DMS114 treated with DMSO at 0.1 percent for 48 hours (cell line): ENCODE data around the gene SPATC1L.

Source experiments
- DNase-seq: peaks from one replicate; lab custom pipeline; 2025; ENCODE audit not compliant: unreplicated experiment; lab: John Stamatoyannopoulos, UW

Gene SPATC1L

DNA sequence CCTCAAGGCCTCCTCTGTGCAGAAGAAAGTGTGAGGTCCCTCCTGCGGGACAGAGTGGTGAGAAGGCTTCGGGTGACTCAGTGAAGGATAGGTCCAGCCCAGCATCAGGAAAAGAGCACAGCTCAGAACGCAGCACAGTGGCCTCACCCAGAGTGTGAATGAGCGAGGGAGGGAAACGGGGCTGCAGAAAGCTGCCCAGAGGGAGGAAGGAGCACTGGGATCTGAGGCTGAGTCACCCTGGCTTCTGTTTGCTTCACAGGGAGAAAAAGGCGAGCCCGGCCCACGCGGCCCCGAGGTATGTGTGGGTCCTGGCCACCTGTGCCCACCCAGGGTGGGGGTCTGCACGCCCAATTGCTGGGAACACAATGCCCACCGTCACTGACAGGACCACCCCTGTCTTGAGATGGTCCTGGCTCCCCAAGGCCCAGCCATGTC is 62.0 kb downstream of the SPATC1L start:
- no peak for DNase-seq

- no peak for DNase-seq
Measured at GRCh38 chr21:46121286-46122221, 62.7 kb downstream of the SPATC1L start.

DNA sequence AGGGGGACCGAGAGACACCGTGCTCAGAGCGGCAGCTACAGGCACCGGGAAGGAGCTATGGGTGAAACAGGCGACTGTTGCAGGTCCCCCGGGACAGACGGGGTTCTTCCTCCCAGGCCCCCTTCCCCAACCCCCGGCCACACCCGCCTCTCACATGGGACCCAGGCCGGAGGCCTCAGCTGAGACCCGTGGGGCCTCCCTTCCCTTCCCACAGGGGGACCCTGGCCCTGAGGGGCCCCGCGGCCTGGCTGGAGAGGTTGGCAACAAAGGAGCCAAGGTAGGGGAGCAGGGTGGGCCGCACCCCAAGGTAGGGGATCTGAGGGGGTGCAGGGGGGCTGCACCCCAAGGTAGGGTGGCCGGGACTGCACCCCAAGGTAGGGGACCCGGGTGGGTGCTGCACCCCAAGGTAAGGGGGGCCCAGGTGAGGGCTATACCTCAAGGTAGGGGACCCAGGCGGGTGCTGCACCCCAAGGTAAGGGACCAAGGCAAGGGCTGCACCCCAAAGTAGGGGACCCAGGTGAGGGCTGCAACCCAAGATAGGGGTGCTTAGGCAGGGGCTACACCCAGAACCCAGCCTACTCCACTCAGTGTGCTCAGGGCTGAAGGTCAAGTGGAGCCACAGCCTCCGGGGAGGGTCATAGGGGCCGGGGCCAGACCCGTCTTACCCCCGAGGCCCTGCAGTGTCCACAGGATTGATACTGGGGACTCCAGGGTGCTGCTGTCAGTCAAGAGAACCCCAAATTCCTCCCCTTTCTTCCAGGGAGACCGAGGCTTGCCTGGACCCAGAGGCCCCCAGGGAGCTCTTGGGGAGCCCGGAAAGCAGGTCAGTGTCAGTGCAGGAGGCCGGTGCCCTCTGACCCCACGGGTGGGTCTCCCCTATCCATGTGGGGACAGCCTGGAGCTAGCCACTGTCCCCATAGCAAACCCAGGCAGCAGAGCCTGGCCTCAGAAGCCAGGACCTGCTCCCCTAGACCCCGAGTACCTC is 63.7 kb downstream of the SPATC1L start:
- DNase-seq, result no peak

DNA sequence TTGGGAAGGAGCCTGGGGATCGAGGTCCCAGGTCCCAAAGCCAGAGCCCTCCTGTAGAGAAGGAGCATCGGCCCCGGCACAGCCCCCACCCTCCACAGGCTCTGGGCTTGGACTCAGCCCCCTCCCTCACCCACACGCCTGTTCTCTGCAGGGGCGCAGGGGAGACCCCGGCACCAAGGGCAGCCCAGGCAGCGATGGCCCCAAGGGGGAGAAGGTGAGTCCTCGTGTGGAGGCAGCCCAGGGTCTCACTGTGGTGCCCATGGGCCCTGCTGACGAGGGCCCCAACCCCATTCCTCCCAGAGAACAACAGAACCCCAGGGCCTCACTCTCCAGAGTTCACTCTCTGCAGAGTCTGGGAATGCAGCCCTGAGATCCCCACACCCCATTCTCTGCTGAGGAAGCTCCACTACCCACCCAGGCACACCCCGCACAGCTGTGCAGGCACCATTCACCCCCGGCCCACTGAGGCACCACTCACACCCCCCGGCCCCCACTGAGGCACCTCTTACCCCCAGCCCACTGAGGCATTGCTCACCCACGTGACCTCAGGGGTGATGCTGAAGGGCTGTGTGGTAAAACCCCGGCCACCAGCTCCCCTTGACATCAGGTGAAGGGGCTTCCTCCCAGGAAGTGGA is 64.5 kb downstream of the SPATC1L start:
- DNase-seq, result no peak

- DNase-seq, result no peak
Measured at GRCh38 chr21:46119144-46119636, 65.1 kb downstream of the SPATC1L start.

DNA sequence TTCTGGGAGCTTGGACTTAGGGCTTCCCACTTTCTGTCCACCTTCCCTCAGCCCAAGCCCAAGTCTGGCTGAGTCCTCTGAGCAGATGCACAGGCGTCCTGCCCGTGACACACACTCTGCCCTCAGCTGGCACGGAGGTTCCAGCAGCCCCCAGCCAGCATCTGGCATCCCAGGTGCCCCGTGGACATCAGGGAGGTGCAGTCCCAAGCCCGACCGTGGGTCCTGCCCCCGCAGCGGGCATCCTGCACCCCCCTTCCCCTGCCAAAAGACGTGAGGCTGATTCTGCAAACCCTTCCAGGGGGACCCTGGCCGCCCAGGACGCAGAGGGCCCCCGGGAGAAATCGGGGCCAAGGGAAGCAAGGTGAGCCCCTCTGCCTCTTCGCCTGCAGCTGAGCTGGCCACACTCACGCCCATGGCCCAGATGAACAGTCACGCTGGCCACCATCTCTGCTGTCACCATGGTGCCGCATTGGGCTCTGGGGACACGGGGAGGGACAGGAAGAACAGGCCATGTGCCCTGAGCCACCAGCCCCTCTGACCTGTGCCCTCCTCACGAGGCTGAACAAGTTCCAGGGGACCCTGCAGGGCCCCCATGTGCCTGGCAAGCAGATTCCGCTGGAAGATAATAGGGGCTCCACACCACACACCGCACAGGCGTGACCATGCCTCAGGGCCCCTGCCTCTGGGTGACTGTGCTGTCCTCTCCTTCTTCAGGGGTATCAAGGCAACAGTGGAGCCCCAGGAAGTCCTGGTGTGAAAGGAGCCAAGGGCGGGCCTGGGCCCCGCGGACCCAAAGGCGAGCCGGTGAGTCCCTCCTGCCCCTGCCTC is 65.7 kb downstream of the SPATC1L start:
- no peak for DNase-seq

DNA sequence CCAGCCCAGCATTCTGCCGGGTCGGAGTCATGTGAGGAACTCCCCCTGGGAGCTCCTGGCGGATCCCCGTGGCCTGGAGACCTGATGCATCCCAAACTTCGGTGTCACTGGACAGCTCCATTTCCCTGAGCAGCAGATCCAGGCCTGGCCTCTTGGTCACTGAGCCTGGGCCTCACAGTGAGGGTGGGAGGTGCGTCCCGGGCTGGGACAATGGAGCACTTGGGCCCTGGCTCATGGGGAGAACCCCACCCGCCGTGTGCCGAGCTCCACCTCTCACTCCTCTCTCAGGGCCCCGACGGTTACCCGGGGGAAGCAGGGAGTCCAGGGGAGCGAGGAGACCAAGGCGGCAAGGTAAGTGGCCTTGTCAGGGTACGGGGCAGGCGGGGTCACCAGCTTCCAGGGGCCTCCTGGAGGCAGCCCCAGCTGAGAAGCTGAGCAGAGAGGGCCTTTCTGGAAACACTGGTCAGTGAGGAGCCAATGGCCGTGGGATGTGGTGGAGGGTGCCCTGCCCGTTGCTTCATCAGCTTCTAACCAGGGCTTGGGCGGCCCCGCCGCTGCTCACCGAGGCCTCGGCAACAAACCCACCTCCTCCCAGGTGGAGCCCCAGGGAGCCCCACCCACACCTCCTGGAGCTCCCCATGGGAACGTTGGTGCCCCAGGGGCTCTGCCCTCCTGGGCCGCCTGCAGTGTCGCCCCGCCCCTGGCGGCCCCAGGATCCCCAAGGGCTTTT is 66.5 kb downstream of the SPATC1L start:
- DNase-seq, result no peak

- DNase-seq, result no peak
Measured at GRCh38 chr21:46116776-46117585, 67.3 kb downstream of the SPATC1L start.

- no peak for DNase-seq
Measured at GRCh38 chr21:46116189-46116775, 68.0 kb downstream of the SPATC1L start.

DNA sequence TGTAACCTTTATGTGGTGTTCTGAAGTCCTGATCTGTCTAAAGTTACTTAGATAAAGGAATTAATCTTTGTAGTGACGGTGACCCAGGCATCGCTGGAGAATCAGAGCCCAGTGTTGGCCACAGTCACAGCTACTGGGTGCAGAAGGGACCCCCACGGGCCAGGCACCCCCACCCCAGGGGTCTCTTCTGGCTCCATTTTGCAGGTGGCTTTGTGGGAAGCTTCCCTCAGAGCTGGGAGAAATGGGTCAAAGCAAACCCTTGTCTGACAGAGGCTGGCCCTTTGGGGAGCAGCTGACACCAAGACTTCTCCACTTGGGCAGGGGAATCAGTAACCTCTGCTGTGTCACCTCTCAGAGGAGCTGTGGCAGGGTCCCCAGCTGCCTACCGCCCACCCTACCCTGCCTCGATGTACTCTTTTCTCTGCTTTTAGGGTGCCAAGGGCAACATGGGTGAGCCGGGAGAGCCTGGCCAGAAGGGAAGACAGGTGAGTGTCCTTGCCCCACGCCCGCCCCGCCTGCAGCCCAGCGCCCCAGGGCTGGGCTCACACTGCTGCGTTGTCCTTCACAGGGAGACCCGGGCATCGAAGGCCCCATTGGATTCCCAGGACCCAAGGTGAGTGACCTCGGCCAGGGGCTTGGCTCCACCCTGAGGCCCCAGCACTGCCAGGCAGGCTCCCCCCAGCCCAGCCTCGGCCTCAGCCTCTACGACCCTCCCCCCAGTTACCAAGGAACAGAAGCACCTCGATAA is 68.6 kb downstream of the SPATC1L start:
- no peak for DNase-seq

GRCh38 chr21:46114963-46115362 is 69.3 kb downstream of the SPATC1L start:
- no peak for DNase-seq

DNA sequence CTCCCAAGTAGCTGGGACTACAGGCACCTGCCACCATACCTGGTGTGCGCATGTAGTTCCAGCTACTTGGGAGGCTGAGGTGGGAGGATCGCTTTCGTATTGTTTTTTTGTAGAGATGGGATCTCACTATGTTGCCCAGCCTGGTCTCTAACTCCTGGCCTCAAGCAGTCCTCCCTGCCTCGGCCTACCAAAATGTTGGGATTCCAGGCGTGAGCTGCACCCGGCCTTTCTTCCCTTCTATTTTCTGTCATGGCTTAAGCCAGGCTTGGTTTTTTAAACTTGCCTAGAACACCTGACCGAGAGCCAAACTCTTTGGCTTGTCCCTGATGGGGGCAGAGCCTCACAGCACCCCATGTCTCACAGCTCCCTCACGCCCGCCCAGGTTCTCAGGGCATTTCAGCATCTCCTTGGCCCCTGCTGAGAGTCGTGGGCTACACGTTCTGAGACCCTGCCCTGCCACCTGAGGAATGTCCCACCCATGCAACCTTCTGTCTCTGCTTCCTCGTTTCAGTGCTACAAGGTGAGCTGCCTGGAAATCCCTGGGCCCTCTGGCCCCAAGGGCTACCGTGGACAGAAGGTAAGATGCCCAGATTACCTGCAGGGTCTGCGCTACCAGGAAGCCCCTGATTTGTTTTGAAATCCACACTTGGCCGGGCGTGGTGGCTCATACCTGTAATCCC is 70.6 kb downstream of the SPATC1L start:
- DNase-seq, result no peak

- DNase-seq, result no peak
Measured at GRCh38 chr21:46112725-46113215, 71.5 kb downstream of the SPATC1L start.

DNA sequence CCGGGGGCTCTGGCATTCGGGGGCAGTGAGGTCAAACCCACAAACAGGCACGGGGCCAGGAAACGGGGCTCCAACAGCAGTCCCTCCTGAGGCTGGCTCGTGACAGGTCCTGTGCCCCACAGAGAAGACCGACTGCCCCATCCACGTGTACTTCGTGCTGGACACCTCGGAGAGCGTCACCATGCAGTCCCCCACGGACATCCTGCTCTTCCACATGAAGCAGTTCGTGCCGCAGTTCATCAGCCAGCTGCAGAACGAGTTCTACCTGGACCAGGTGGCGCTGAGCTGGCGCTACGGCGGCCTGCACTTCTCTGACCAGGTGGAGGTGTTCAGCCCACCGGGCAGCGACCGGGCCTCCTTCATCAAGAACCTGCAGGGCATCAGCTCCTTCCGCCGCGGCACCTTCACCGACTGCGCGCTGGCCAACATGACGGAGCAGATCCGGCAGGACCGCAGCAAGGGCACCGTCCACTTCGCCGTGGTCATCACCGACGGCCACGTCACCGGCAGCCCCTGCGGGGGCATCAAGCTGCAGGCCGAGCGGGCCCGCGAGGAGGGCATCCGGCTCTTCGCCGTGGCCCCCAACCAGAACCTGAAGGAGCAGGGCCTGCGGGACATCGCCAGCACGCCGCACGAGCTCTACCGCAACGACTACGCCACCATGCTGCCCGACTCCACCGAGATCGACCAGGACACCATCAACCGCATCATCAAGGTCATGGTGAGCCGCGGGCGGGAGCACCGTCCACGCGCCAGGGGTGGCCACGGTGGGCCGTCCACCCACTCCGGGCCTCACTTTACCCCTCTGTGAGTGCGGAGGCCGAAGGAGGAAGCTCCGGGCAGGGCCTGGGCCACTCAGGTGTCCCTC is 72.2 kb downstream of the SPATC1L start:
- no peak for DNase-seq

DNA sequence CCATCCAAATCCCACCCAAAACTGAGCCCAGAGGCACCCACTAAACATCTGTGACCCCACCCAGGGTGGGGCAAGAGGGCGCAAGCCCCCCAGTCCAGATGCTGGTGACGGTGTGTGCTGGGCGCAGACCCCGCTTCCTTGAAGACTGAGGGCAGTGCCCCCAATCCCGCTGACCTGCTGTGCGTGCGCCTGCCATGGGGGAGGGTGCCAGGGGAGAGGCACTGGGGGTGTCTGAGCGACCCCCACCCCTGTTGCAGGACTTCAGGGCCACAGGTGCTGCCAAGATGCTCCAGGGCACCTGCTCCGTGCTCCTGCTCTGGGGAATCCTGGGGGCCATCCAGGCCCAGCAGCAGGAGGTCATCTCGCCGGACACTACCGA is 73.1 kb downstream of the SPATC1L start:
- DNase-seq, result no peak
